H9 (cell line): ENCODE results near the gene TRAIP. TPM values are rescaled to one million over a fixed set of nuclear protein-coding genes. Genes with fewer than 3 reads are reported as not detected.

Experiments used
- DNase-seq: peaks from one replicate; pipeline ENCODE4 v3.0.0-alpha.2; 2017
- H2AFZ ChIP-seq: one replicate; pipeline ENCODE4 v1.6.1; 2013; ENCODE audit warnings: mild to moderate bottlenecking, low read length, control low read depth, moderate library complexity
- H2AK5ac ChIP-seq: 2 replicates; pipeline ENCODE4 v1.6.1; 2013; ENCODE audit warnings: low read length, control low read depth, mixed read lengths; ENCODE audit not compliant: insufficient read length
- H2BK120ac ChIP-seq: one replicate; pipeline ENCODE4 v1.6.1; 2013; ENCODE audit warnings: low read depth, mild to moderate bottlenecking, low read length, control low read depth, inconsistent platforms; ENCODE audit not compliant: poor library complexity, severe bottlenecking
- H2BK12ac ChIP-seq: 2 replicates; pipeline ENCODE4 v1.6.1; 2013; ENCODE audit warnings: low read length, control low read depth, mixed read lengths, low read depth; ENCODE audit not compliant: insufficient read length
- H2BK15ac ChIP-seq: 2 replicates; pipeline ENCODE4 v1.6.1; 2013; ENCODE audit warnings: low read depth, low read length, control low read depth
- H2BK20ac ChIP-seq: one replicate; pipeline ENCODE4 v1.6.1; 2013; ENCODE audit warnings: low read depth, mild to moderate bottlenecking, low read length, control low read depth, inconsistent platforms; ENCODE audit not compliant: poor library complexity, severe bottlenecking
- H2BK5ac ChIP-seq: 2 replicates; pipeline ENCODE4 v1.6.1; 2013; ENCODE audit warnings: low read length, control low read depth, mixed read lengths; ENCODE audit not compliant: insufficient read length
- H3K14ac ChIP-seq: 2 replicates; pipeline ENCODE4 v1.6.1; 2013; ENCODE audit warnings: low read length, control low read depth; ENCODE audit not compliant: insufficient read depth
- H3K18ac ChIP-seq: 2 replicates; pipeline ENCODE4 v1.6.1; 2013; ENCODE audit warnings: low read depth, mild to moderate bottlenecking, mixed read lengths, low read length, control low read depth; ENCODE audit not compliant: insufficient read length
- H3K23ac ChIP-seq: 2 replicates; pipeline ENCODE4 v1.6.1; 2013; ENCODE audit warnings: low read length, control low read depth, mixed read lengths, low read depth; ENCODE audit not compliant: insufficient read length
- H3K23me2 ChIP-seq: 2 replicates; pipeline ENCODE4 v1.6.1; 2013; ENCODE audit warnings: low read depth, mild to moderate bottlenecking, mixed read lengths, low read length, control low read depth; ENCODE audit not compliant: insufficient read length, poor library complexity, severe bottlenecking
- H3K27ac ChIP-seq: 2 replicates; pipeline ENCODE4 v1.5.1; 2013; ENCODE audit warnings: low read length, control low read depth, mixed read lengths, low read depth; ENCODE audit not compliant: insufficient read length
- H3K27me3 ChIP-seq: 2 replicates; pipeline ENCODE4 v1.6.1; 2013; ENCODE audit warnings: low read length, control low read depth, inconsistent platforms; ENCODE audit not compliant: insufficient read depth
- H3K4ac ChIP-seq: 2 replicates; pipeline ENCODE4 v1.6.1; 2013; ENCODE audit warnings: low read depth, mild to moderate bottlenecking, control low read depth, inconsistent platforms, low read length, moderate library complexity
- H3K4me1 ChIP-seq: 2 replicates; pipeline ENCODE4 v1.6.1; 2013; ENCODE audit warnings: low read length, control low read depth, inconsistent platforms; ENCODE audit not compliant: insufficient read depth
- H3K4me2 ChIP-seq: 2 replicates; pipeline ENCODE4 v1.6.1; 2013; ENCODE audit warnings: low read length, control low read depth, mixed read lengths; ENCODE audit not compliant: insufficient read length, insufficient read depth
- H3K56ac ChIP-seq: 2 replicates; pipeline ENCODE4 v1.6.1; 2013; ENCODE audit warnings: low read depth, mild to moderate bottlenecking, mixed read lengths, low read length, control low read depth; ENCODE audit not compliant: insufficient read length
- H3K79me1 ChIP-seq: 2 replicates; pipeline ENCODE4 v1.6.1; 2013; ENCODE audit warnings: low read depth, mild to moderate bottlenecking, moderate library complexity, low read length, control low read depth, inconsistent platforms; ENCODE audit not compliant: insufficient read depth, poor library complexity, severe bottlenecking
- H3K79me2 ChIP-seq: 2 replicates; pipeline ENCODE4 v1.6.1; 2013; ENCODE audit warnings: low read length, control low read depth, inconsistent platforms; ENCODE audit not compliant: insufficient read depth
- H3K9ac ChIP-seq: 2 replicates; pipeline ENCODE4 v1.6.1; 2013; ENCODE audit warnings: low read length, control low read depth, mixed read lengths; ENCODE audit not compliant: insufficient read length; ENCODE audit errors: extremely low read depth
- H3K9me3 ChIP-seq: one replicate; pipeline ENCODE4 v1.6.1; 2013; ENCODE audit warnings: low read depth, low read length, inconsistent platforms; ENCODE audit not compliant: control insufficient read depth
- H3T11ph ChIP-seq: one replicate; pipeline ENCODE4 v1.6.1; 2013; ENCODE audit warnings: mild to moderate bottlenecking, low read length, control low read depth, inconsistent platforms
- H4K20me1 ChIP-seq: one replicate; pipeline ENCODE4 v1.6.1; 2013; ENCODE audit not compliant: control insufficient read depth, insufficient read length, insufficient read depth
- H4K5ac ChIP-seq: 2 replicates; pipeline ENCODE4 v1.6.1; 2013; ENCODE audit warnings: low read depth, mild to moderate bottlenecking, mixed read lengths, low read length, control low read depth; ENCODE audit not compliant: insufficient read length
- H4K8ac ChIP-seq: replicated peaks from 2 replicates; pipeline ENCODE4 v1.6.1; 2013; ENCODE audit warnings: low read length, control low read depth, mixed read lengths, low read depth; ENCODE audit not compliant: insufficient read length
- H4K91ac ChIP-seq: 2 replicates; pipeline ENCODE4 v1.6.1; 2013; ENCODE audit warnings: low read depth, mild to moderate bottlenecking, moderate library complexity, mixed read lengths, low read length, control low read depth; ENCODE audit not compliant: insufficient read length
- H3K27ac Mint-ChIP-seq, 3 experiments: 2 replicates in 2 of 3; 3 replicates in 1 of 3; pipeline ENCODE4 v1.8.0; 2020 to 2021; ENCODE audit warnings: mixed read lengths in 3 of 3, mild to moderate bottlenecking in 1 of 3, moderate library complexity in 1 of 3
- H3K27me3 Mint-ChIP-seq: 2 replicates; pipeline ENCODE4 v1.8.0; 2021; ENCODE audit warnings: low read depth, mild to moderate bottlenecking, moderate library complexity, mixed read lengths
- H3K36me3 Mint-ChIP-seq, 3 experiments: 2 replicates in 2 of 3; 3 replicates in 1 of 3; pipeline ENCODE4 v1.8.0; 2020 to 2021; ENCODE audit warnings: low read depth in 3 of 3, mixed read lengths in 3 of 3; ENCODE audit not compliant: insufficient read depth in 1 of 3
- H3K4me1 Mint-ChIP-seq, 2 experiments: 2 replicates each; pipeline ENCODE4 v1.8.0; 2020; ENCODE audit warnings: mixed read lengths in 2 of 2
- H3K4me3 Mint-ChIP-seq, 2 experiments: 2 replicates in 1 of 2; 3 replicates in 1 of 2; pipeline ENCODE4 v1.8.0; 2020 to 2021; ENCODE audit warnings: mild to moderate bottlenecking in 2 of 2, mixed read lengths in 2 of 2, moderate library complexity in 1 of 2
- H3K9me3 Mint-ChIP-seq, 2 experiments: 2 replicates in 1 of 2; 3 replicates in 1 of 2; pipeline ENCODE4 v1.8.0; 2020; ENCODE audit warnings: mild to moderate bottlenecking in 2 of 2, mixed read lengths in 2 of 2, moderate library complexity in 1 of 2
- total RNA-seq: library from RNA; stranded (reverse); gene quantifications from 2 replicates; pipeline ENCODE4 v1.2.1, GENCODE V29; 2021
- TF ChIP-seq, protein P1 (sequence below): fragments of 200-600 bp; sonication (generic); conservative IDR thresholded peaks from 3 replicates; pipeline ENCODE4 v1.8.0; 2021; ENCODE audit warnings: antibody characterized with exemption, mild to moderate bottlenecking

Gene TRAIP
- total RNA-seq, 1 experiment from 2014 or later = 36.7 TPM

DNA sequence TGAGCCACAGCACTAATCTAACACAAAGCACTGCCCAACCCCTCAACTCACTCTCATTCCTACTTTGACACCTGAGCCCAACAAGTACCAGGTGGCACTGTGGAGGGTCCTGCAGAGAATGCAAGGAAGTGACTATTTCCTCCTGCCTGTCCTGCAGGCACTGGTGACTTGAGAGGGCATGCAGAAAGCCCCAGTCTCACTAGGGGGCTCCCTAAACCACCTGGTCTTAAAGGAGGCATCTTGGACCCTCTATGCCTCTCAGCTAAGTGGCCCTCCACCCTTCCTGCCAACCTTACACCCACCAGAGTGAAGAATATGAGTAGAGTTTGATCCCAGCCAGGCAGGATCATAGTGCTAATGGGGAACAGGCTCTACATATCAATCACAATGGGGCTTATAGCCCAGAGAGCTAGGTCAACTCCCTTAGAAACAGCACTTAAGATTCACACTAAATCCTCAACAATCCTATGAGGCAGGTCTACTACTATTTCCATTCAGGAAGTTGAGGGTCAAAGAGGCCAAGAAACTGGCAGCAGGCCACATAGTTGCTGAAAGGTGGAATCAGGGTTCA lies 15.2 kb downstream of the TRAIP start:
- Histone ChIP-seq H4K20me1 (no peaks in the 10 kb centered on the region), H3K9me3 (no peaks in the 10 kb centered on the region), H3K23ac (no peak overlapping the region), H3K18ac (no peak overlapping the region), H3K14ac (no peak overlapping the region), H2AFZ (no peak overlapping the region), H2BK120ac (no peak overlapping the region), H3K23me2 (no peaks in the 10 kb centered on the region), H3K27me3 (no peaks in the 10 kb centered on the region), H3T11ph (no peak overlapping the region), H3K4me1 (no peaks in the 10 kb centered on the region), H3K79me1 (no peaks in the 10 kb centered on the region), H4K5ac (no peak overlapping the region), H2BK5ac (no peak overlapping the region), H3K27ac (no peak overlapping the region), H3K4me2 (no peak overlapping the region), H4K8ac (no peak overlapping the region), H4K91ac (no peak overlapping the region), H3K79me2 (no peaks in the 10 kb centered on the region), H3K4ac (no peak overlapping the region), H2BK15ac (no peak overlapping the region), H3K56ac (no peak overlapping the region), H3K9ac (no peak overlapping the region), H2AK5ac (no peak overlapping the region), H2BK12ac (no peak overlapping the region), H2BK20ac (no peak overlapping the region)
- Mint-ChIP-seq H3K9me3 (no peaks in the 10 kb centered on the region), H3K36me3 (peaks cover 37 to 75% (median 72%) of the 10 kb centered on the region in 3 experiments; a peak in 6 of 7 replicates), H3K4me1 (peaks cover 13 to 17% of the 10 kb centered on the region in 2 experiments), H3K4me3 (no peak overlapping the region), H3K27me3 (no peaks in the 10 kb centered on the region), H3K27ac (peak overlapping the region in 1 of 3 experiments; percentile 55; a peak in 1 of 7 replicates)
- DNase-seq = peak; percentile 68
- TF ChIP-seq, protein P1, sequence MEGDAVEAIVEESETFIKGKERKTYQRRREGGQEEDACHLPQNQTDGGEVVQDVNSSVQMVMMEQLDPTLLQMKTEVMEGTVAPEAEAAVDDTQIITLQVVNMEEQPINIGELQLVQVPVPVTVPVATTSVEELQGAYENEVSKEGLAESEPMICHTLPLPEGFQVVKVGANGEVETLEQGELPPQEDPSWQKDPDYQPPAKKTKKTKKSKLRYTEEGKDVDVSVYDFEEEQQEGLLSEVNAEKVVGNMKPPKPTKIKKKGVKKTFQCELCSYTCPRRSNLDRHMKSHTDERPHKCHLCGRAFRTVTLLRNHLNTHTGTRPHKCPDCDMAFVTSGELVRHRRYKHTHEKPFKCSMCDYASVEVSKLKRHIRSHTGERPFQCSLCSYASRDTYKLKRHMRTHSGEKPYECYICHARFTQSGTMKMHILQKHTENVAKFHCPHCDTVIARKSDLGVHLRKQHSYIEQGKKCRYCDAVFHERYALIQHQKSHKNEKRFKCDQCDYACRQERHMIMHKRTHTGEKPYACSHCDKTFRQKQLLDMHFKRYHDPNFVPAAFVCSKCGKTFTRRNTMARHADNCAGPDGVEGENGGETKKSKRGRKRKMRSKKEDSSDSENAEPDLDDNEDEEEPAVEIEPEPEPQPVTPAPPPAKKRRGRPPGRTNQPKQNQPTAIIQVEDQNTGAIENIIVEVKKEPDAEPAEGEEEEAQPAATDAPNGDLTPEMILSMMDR = peak; percentile 64
